GM19395 (cell line): Measurements from ENCODE around the gene RPGRIP1L.
A peak's percentile ranks its signal among the peaks of the same experiment; 100 is the strongest.

Experiments
- ATAC-seq: cut with Tn5 transposase; IDR thresholded peaks from one replicate; pipeline ENCODE4 v1.9.1; 2021; ENCODE audit warnings: mild to moderate bottlenecking, moderate library complexity; ENCODE audit not compliant: unreplicated experiment

Gene RPGRIP1L

DNA sequence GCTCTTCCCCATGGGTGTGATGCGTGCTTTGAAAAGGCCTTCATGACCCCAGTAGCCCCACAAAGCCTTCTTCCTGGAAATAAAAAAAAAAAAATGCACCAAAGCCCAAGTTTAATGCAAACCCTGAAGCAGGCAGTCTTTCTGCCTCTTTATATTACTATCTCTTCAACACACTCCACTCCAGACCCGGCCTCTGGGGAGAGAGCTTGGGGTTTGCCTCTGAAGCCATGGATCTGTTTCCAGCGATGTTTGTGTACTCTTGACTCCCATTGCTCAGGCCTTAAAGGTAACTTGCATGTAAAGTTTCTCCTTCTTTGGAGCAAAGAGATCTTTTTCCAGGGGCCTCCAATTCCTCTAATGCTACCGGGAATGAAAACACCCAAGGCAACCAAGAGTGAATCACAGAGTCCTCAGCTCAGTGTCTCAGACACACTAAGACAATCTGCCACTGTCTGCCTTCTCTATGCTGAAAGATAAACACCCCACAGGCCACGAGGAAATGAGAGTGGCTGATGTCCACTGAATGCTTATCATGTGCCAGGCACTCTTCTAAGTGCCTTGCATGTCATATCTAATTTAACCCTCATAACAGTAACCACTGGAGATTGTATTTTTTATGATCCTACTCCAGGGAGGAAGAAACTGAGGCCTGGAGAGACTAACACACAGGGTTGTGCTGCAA, 144.2 kb downstream of the RPGRIP1L start:
- no peak for ATAC-seq

- ATAC-seq: no peak
Measured at GRCh38 chr16:53558710-53559109, 144.9 kb downstream of the RPGRIP1L start.

- ATAC-seq: no peak
Measured at GRCh38 chr16:53556521-53556920, 147.1 kb downstream of the RPGRIP1L start.

DNA sequence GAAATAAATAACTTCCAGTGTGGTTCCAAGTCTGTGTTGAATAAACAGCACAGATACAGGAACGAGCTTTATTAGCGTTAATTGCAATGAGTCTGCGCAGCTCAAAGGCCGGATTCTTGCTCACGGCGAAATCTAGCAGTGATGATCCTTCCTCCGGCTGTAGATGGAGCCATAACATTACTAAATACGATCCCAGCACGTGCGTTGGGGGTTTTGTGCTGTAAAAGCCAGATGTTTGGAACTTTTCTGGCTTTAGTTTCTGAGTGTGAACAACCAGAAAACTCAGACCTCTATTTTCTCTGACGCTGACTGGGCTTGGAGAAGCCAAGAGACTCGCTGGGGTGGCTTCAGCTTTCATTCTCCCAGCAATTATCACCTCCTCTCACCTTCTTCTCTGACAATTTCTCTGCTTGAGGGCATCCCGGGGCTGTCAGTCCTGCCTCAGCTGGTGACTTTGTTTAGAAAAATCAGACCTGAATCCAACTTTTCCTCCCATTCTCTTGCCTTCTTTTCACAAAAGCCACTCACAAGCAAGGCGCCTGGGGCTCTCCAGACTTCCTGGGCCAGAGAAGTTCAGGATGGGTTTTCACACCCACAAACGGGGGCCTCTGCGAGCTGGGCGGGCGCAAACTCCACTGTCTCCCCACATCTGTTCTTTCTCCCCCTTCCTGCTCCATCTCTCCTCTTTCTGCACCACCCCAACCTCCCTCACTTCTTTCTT, 153.5 kb downstream of the RPGRIP1L start:
- peak; percentile 84 for ATAC-seq
